ENCODE results near the gene WDR35. TPM values are rescaled to one million over a fixed set of nuclear protein-coding genes. Genes with fewer than 3 reads are reported as not detected.
A peak's percentile ranks its signal among the peaks of the same experiment; 100 is the strongest.
"Not testable (repeated sequence)": the region's sequence is repeated elsewhere in the genome, so short reads cannot be mapped to it uniquely, and the experiment has no call there.

WDR35 gene
- total RNA-seq, 2 experiments from 2014 or later, result 5.6 to 5.9 TPM

- H3K36me3 Mint-ChIP-seq (ENCODE audit: low read depth), result peaks cover 9% of the 10 kb centered on the region
- H3K9me3 Mint-ChIP-seq, result no peaks in the 10 kb centered on the region
- no peaks in the 10 kb centered on the region for H3K27me3 Mint-ChIP-seq
- DNase-seq, result no peak
- no peak for TF ChIP-seq CTCF (IDR thresholded peaks at IDR 0.05)
- H3K4me1 Mint-ChIP-seq (ENCODE audit: low read depth), result peaks cover 57% of the 10 kb centered on the region
- intact Hi-C loops (cut with micrococcal nuclease), result no loop called here
- no peak for ATAC-seq
- peak overlapping the region; percentile 31 for H3K4me3 Mint-ChIP-seq
- peak overlapping the region; percentile 65 for H3K27ac Mint-ChIP-seq
- ChIA-PET CTCF (interaction anchor here (0.8 to 1.8 kb wide), 3 partner anchors 9 to 57 kb away, joined by 3 to 7 read pairs (median 3); no protein-coding TSS in a partner anchor), POLR2A (interaction anchor here (0.6 to 1.0 kb wide), 2 partner anchors 8 to 831 kb away, joined by 3 read pairs; no protein-coding TSS in a partner anchor)
Measured at GRCh38 chr2:19897623-19898245, 92.2 kb downstream of the WDR35 start.

- POLR2A ChIA-PET, result no interaction called here
- Mint-ChIP-seq H3K27me3 (no peaks in the 10 kb centered on the region), H3K4me3 (no peak overlapping the region), H3K27ac (peak overlapping the region; percentile 52), H3K9me3 (no peaks in the 10 kb centered on the region), H3K4me1 (ENCODE audit: low read depth) (peaks cover 66% of the 10 kb centered on the region), H3K36me3 (ENCODE audit: low read depth) (peaks cover 12% of the 10 kb centered on the region)
- ATAC-seq, result no peak
- CTCF ChIA-PET, result interaction anchor here (1.1 kb wide), 1 partner anchor 61 kb away, joined by 3 read pairs; no protein-coding TSS in a partner anchor
- intact Hi-C loops (cut with micrococcal nuclease), result no loop called here
- no peak for DNase-seq
- no peak for TF ChIP-seq CTCF (IDR thresholded peaks at IDR 0.05)
Measured at GRCh38 chr2:19895535-19895934, 94.4 kb downstream of the WDR35 start.

- no peaks in the 10 kb centered on the region for H3K27me3 Mint-ChIP-seq
- no peak for TF ChIP-seq CTCF (IDR thresholded peaks at IDR 0.05)
- peaks cover 10% of the 10 kb centered on the region for H3K36me3 Mint-ChIP-seq (ENCODE audit: low read depth)
- H3K4me1 Mint-ChIP-seq (ENCODE audit: low read depth), result peaks cover 65% of the 10 kb centered on the region
- no peak for DNase-seq
- peak overlapping the region; percentile 30 for H3K27ac Mint-ChIP-seq
- intact Hi-C loops (cut with micrococcal nuclease), result no loop called here
- no peak for ATAC-seq
- no peaks in the 10 kb centered on the region for H3K9me3 Mint-ChIP-seq
- CTCF ChIA-PET, result interaction anchor here (0.9 kb wide), 1 partner anchor 19 kb away, joined by 3 read pairs; no protein-coding TSS in a partner anchor
- POLR2A ChIA-PET, result no interaction called here
- no peak overlapping the region for H3K4me3 Mint-ChIP-seq
Measured at GRCh38 chr2:19894134-19894792, 95.6 kb downstream of the WDR35 start.

- Mint-ChIP-seq H3K27me3 (no peaks in the 10 kb centered on the region), H3K9me3 (no peaks in the 10 kb centered on the region), H3K4me1 (ENCODE audit: low read depth) (peaks cover 60% of the 10 kb centered on the region), H3K4me3 (no peak overlapping the region), H3K36me3 (ENCODE audit: low read depth) (peaks cover 10% of the 10 kb centered on the region), H3K27ac (no peak overlapping the region)
- POLR2A ChIA-PET, result no interaction called here
- TF ChIP-seq CTCF (IDR thresholded peaks at IDR 0.05), result no peak
- CTCF ChIA-PET, result interaction anchor here (0.9 kb wide), 1 partner anchor 19 kb away, joined by 3 read pairs; no protein-coding TSS in a partner anchor
- intact Hi-C loops (cut with micrococcal nuclease), result no loop called here
- ATAC-seq, result no peak
- DNase-seq, result no peak
Measured at GRCh38 chr2:19893520-19894133, 96.3 kb downstream of the WDR35 start.

- peaks cover 49% of the 10 kb centered on the region for H3K4me1 Mint-ChIP-seq (ENCODE audit: low read depth)
- intact Hi-C loops (cut with micrococcal nuclease); POLR2A ChIA-PET; H3K27me3 Mint-ChIP-seq; H3K36me3 Mint-ChIP-seq (ENCODE audit: low read depth); DNase-seq; CTCF ChIA-PET; H3K9me3 Mint-ChIP-seq; H3K4me3 Mint-ChIP-seq; H3K27ac Mint-ChIP-seq: not testable (repeated sequence)
- peak; percentile 20 for ATAC-seq
Measured at GRCh38 chr2:19891971-19892370, 97.9 kb downstream of the WDR35 start.

All from activated CD8-positive, alpha-beta T cell treated with anti-CD3 and anti-CD28 coated beads for 36 hours (primary cell).